Ascending aorta (tissue), 2 donors: ENCODE measurements around the gene EPPIN. TPM values are rescaled to one million over a fixed set of nuclear protein-coding genes. Genes with fewer than 3 reads are reported as not detected.

Experiments used
- DNase-seq, 2 donors: peaks; one replicate each; pipeline ENCODE4 v3.0.0-alpha.2; 2019; ENCODE audit warnings: low spot score in 2 of 2
- H3K27ac ChIP-seq, 2 donors: fragments of 200-600 bp; sonication (generic); one replicate each; pipeline ENCODE4 v1.5.1; 2016 to 2017; ENCODE audit warnings: mild to moderate bottlenecking in 1 of 2
- H3K27me3 ChIP-seq: fragments of 200-600 bp; sonication (generic); one replicate; pipeline ENCODE4 v1.5.1; 2017
- H3K36me3 ChIP-seq, 2 donors: fragments of 200-600 bp; sonication (generic); one replicate each; pipeline ENCODE4 v1.5.1; 2016
- H3K4me1 ChIP-seq, 2 donors: fragments of 200-600 bp; sonication (generic); one replicate each; pipeline ENCODE4 v1.5.1; 2016 to 2017; ENCODE audit warnings: mild to moderate bottlenecking in 1 of 2
- H3K4me3 ChIP-seq, 2 donors: fragments of 200-600 bp; sonication (generic); one replicate each; pipeline ENCODE4 v1.5.1; 2016 to 2017; ENCODE audit warnings: mild to moderate bottlenecking in 1 of 2
- H3K9me3 ChIP-seq, 2 donors: fragments of 200-600 bp; sonication (generic); one replicate each; pipeline ENCODE4 v1.5.1; 2016
- CTCF ChIP-seq, 3 experiments: fragments of 200-600 bp in 2 of 3; fragments of 450-650 bp in 1 of 3; sonication (generic) in 2 of 3; IDR thresholded peaks; one replicate each; pipeline ENCODE4 v1.5.1; 2016 to 2019; ENCODE audit warnings: antibody characterized with exemption in 3 of 3, mild to moderate bottlenecking in 1 of 3, moderate library complexity in 1 of 3
- intact Hi-C: fragments of 100-400 bp; cut with DNase I; formaldehyde crosslinking; loops from one replicate; pipeline ENCODE4 v1.15.1; 2023
- total RNA-seq: library from RNA; depleted of rRNA; stranded (reverse); fragments of >200 nt; gene quantifications from one replicate; pipeline ENCODE4 v1.1.0, GENCODE V29; 2016

Gene EPPIN
- total RNA-seq, 1 donor from 2014 or later, result not detected

- no peak for TF ChIP-seq CTCF (IDR thresholded peaks at IDR 0.05)
- no peak for DNase-seq
- intact Hi-C loops, result no loop called here
- no peaks in the 10 kb centered on the region for H3K27me3 ChIP-seq
- no peaks in the 10 kb centered on the region for H3K36me3 ChIP-seq
- no peaks in the 10 kb centered on the region for H3K9me3 ChIP-seq
- H3K4me1 ChIP-seq, result no peaks in the 10 kb centered on the region
- H3K4me3 ChIP-seq, result no peak overlapping the region
- no peak overlapping the region for H3K27ac ChIP-seq
These were observed 36.8 kb downstream of the EPPIN start for GRCh38 chr20:45510242-45510862.

GRCh38 chr20:45509091-45509490, 38.1 kb downstream of the EPPIN start:
- H3K27me3 ChIP-seq, result no peaks in the 10 kb centered on the region
- no peak overlapping the region for H3K4me3 ChIP-seq
- no peaks in the 10 kb centered on the region for H3K4me1 ChIP-seq
- no peaks in the 10 kb centered on the region for H3K36me3 ChIP-seq
- intact Hi-C loops, result no loop called here
- H3K27ac ChIP-seq, result no peak overlapping the region
- no peaks in the 10 kb centered on the region for H3K9me3 ChIP-seq
- DNase-seq, result no peak
- no peak for TF ChIP-seq CTCF (IDR thresholded peaks at IDR 0.05)

GRCh38 chr20:45508068-45508886, 38.9 kb downstream of the EPPIN start:
- Histone ChIP-seq H3K4me3 (no peak overlapping the region), H3K27me3 (no peaks in the 10 kb centered on the region), H3K27ac (no peak overlapping the region), H3K4me1 (no peaks in the 10 kb centered on the region), H3K36me3 (no peaks in the 10 kb centered on the region), H3K9me3 (no peaks in the 10 kb centered on the region)
- no peak for DNase-seq
- TF ChIP-seq CTCF (IDR thresholded peaks at IDR 0.05), result no peak
- intact Hi-C loops, result no loop called here

GRCh38 chr20:45507011-45507820, 40.0 kb downstream of the EPPIN start:
- Histone ChIP-seq H3K4me1 (no peaks in the 10 kb centered on the region), H3K27ac (no peak overlapping the region), H3K36me3 (no peaks in the 10 kb centered on the region), H3K9me3 (no peaks in the 10 kb centered on the region), H3K4me3 (no peak overlapping the region), H3K27me3 (no peaks in the 10 kb centered on the region)
- intact Hi-C loops, result no loop called here
- no peak for TF ChIP-seq CTCF (IDR thresholded peaks at IDR 0.05)
- DNase-seq, result no peak

GRCh38 chr20:45506398-45506797, 40.8 kb downstream of the EPPIN start:
- H3K4me3 ChIP-seq, result no peak overlapping the region
- no peaks in the 10 kb centered on the region for H3K4me1 ChIP-seq
- H3K27me3 ChIP-seq, result no peaks in the 10 kb centered on the region
- intact Hi-C loops, result no loop called here
- no peaks in the 10 kb centered on the region for H3K9me3 ChIP-seq
- DNase-seq, result no peak
- H3K27ac ChIP-seq, result no peak overlapping the region
- TF ChIP-seq CTCF (IDR thresholded peaks at IDR 0.05), result no peak
- no peaks in the 10 kb centered on the region for H3K36me3 ChIP-seq
